ENCODE results near the gene ANKRD55. TPM values are rescaled to one million over a fixed set of nuclear protein-coding genes. Genes with fewer than 3 reads are reported as not detected.

ANKRD55 gene
- total and polyA plus RNA-seq, 5 donors from 2014 or later = 4.1 to 9.0 (median 5.7) TPM

DNA sequence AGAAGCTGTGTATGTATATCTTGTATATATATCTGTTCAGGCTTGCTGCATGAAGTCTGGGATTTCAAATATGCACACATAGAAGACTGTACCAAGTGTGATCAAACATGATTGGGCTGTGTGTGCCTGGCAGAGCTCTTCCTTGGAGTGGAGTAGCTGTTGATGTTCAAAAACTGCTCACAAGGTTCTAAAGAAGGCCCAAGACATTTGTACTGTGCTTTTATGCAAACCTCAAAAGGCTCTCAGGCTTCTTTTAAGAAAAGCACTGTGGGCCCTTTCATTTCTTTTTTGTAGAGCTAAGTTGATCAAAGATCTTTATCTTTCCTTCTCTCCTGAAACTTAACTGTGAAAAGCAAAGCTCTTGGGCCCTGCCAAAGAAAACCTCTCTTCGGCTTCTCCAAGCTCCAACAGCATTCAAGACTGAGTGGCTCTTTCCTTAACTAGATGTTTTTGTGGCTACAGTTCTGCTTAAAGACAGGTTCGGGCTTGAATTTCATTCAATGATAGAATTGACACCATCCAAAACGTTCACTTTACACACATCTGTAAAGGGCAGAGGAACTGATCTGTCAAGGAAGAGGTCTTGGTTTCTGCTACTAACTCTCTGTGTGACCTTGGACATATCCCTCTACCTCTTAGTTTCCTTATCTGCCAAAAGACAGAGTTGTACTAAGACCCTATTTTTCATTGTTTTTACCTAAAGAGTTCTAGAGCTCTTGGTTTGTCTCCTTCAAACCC lies 132.5 kb downstream of the ANKRD55 start:
- Histone ChIP-seq H3K36me3 (ENCODE audit: control insufficient read depth, insufficient read depth, low read length) (no peaks in the 10 kb centered on the region), H3K4me1 (ENCODE audit: control insufficient read depth, insufficient read depth, low read length, poor library complexity, severe bottlenecking) (peaks cover 34% of the 10 kb centered on the region), H3K4me3 (ENCODE audit: low read depth, low read length) (no peak overlapping the region), H3K27me3 (ENCODE audit: control insufficient read depth, insufficient read depth, low read length) (peaks cover 2% of the 10 kb centered on the region), H3K27ac (ENCODE audit: insufficient read depth, low read length, poor library complexity, severe bottlenecking) (peak overlapping the region; percentile 53), H3K9me3 (ENCODE audit: control insufficient read depth in 2 of 2, low read length in 2 of 2) (no peaks in the 10 kb centered on the region)
- peak in 1 of 3 donors; percentile 44 for DNase-seq
- peak in 1 of 2 donors; percentile 12 for ATAC-seq (ENCODE audit: low read depth in 2 of 2)
- Mint-ChIP-seq H3K4me1 (peaks cover 17 to 89% (median 66%) of the 10 kb centered on the region in 4 donors), H3K27ac (peak overlapping the region; percentile 87 to 100 (median 87)), H3K36me3 (no peaks in the 10 kb centered on the region), H3K4me3 (peak overlapping the region; percentile 13 to 70 (median 36)), H3K27me3 (peaks cover 11% of the 10 kb centered on the region), H3K9me3 (peaks cover 0 to 2% (median 0%) of the 10 kb centered on the region in 7 donors)

DNA sequence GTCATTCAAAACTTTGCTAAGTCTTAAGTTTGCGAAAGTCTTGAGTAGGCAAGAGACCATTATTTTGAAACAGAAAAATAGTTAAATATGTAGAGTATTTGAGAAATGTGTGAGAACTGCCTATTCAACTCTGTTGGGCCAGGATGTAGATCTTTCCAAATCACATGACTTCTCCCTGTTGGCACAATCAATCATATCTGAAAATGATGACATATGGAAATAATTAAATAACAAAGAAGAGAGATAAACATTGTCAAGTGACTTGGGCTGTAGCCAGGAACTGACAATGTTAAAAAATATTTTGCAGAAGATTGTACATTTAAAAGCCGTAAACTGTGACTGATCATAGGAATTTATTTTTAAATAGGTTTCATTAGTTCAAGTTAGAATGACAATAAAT lies 133.8 kb downstream of the ANKRD55 start:
- H3K4me1 ChIP-seq (ENCODE audit: control insufficient read depth, insufficient read depth, low read length, poor library complexity, severe bottlenecking) = peaks cover 47% of the 10 kb centered on the region
- Mint-ChIP-seq H3K4me1 (peaks cover 27 to 91% (median 69%) of the 10 kb centered on the region in 4 donors), H3K4me3 (peak overlapping the region; percentile 9 to 57 (median 28))

DNA sequence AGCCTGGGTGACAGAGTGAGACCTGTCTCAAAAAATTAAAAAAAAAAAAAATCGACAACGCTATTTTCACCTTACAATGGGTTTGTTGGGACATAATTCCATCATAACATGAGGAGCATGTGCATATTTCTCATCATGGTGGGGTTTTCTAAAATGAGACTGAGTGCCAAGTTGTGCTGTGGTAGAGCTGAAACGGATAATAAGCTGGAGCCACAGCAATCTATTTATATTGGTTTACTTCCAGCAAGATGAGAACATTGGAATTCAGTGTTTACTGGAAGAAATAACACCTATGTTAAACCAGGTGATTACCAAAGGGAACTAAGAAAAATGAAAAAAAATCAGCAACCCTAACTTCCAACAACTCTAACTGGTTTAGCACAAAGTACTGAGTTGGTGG lies 136.1 kb downstream of the ANKRD55 start:
- Mint-ChIP-seq H3K27me3 (peaks cover 4% of the 10 kb centered on the region), H3K27ac (peak overlapping the region in 1 of 3 donors; percentile 96), H3K9me3 (peaks cover 0 to 2% (median 0%) of the 10 kb centered on the region in 7 donors), H3K36me3 (no peaks in the 10 kb centered on the region), H3K4me3 (no peak overlapping the region), H3K4me1 (peaks cover 33 to 89% (median 66%) of the 10 kb centered on the region in 4 donors)
- H3K27me3 ChIP-seq (ENCODE audit: control insufficient read depth, insufficient read depth, low read length) = no peaks in the 10 kb centered on the region
- DNase-seq = no peak
- H3K9me3 ChIP-seq (ENCODE audit: control insufficient read depth in 2 of 2, low read length in 2 of 2) = no peaks in the 10 kb centered on the region
- H3K4me1 ChIP-seq (ENCODE audit: control insufficient read depth, insufficient read depth, low read length, poor library complexity, severe bottlenecking) = peaks cover 50% of the 10 kb centered on the region
- H3K4me3 ChIP-seq (ENCODE audit: low read depth, low read length) = no peak overlapping the region
- H3K27ac ChIP-seq (ENCODE audit: insufficient read depth, low read length, poor library complexity, severe bottlenecking) = no peak overlapping the region
- no peak for ATAC-seq (ENCODE audit: low read depth in 2 of 2)
- no peaks in the 10 kb centered on the region for H3K36me3 ChIP-seq (ENCODE audit: control insufficient read depth, insufficient read depth, low read length)

More for the DNA sequence above, 133.8 kb downstream of the ANKRD55 start:
- H3K27ac Mint-ChIP-seq = peak overlapping the region; percentile 91 to 100 (median 94)
- peak overlapping the region; percentile 53 for H3K27ac ChIP-seq (ENCODE audit: insufficient read depth, low read length, poor library complexity, severe bottlenecking)
- peaks cover 2% of the 10 kb centered on the region for H3K27me3 ChIP-seq (ENCODE audit: control insufficient read depth, insufficient read depth, low read length)
- peaks cover 4% of the 10 kb centered on the region for H3K27me3 Mint-ChIP-seq
- H3K9me3 ChIP-seq (ENCODE audit: control insufficient read depth in 2 of 2, low read length in 2 of 2) = no peaks in the 10 kb centered on the region
- H3K9me3 Mint-ChIP-seq = peaks cover 0 to 2% (median 0%) of the 10 kb centered on the region in 7 donors
- H3K36me3 ChIP-seq (ENCODE audit: control insufficient read depth, insufficient read depth, low read length) = no peaks in the 10 kb centered on the region
- no peak overlapping the region for H3K4me3 ChIP-seq (ENCODE audit: low read depth, low read length)
- no peak for DNase-seq
- H3K36me3 Mint-ChIP-seq = no peaks in the 10 kb centered on the region
- no peak for ATAC-seq (ENCODE audit: low read depth in 2 of 2)

DNA sequence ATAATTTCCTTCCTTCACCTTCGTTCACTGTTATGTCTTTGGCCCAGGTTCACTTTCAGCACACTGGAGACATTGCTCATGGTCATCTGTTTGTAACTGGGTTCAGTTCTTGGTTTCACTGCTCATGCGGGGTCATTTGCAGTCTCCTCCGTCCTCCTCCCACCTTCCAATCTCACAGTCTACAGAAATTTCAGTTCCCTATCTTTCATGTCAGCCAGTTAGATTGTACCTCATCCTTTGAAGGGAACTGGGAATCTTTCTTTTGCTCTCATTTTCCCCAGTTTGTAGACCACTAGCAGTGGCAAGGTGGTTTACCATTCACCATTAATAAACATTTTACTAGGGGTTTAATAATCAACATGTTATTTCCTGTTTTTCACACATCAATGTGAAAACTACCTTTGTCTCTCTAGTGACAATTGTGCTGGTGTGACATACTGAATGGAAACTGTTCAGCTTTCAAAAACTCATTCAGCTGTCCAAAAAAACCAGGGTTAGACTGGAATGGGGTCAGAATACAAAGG lies 137.5 kb downstream of the ANKRD55 start:
- DNase-seq = peak in 1 of 3 donors; percentile 28
- H3K4me3 Mint-ChIP-seq = peak overlapping the region; percentile 50 to 79 (median 62)
- Histone ChIP-seq H3K4me3 (ENCODE audit: low read depth, low read length) (peak overlapping the region; percentile 17), H3K36me3 (ENCODE audit: control insufficient read depth, insufficient read depth, low read length) (no peaks in the 10 kb centered on the region), H3K27me3 (ENCODE audit: control insufficient read depth, insufficient read depth, low read length) (no peaks in the 10 kb centered on the region), H3K9me3 (ENCODE audit: control insufficient read depth in 2 of 2, low read length in 2 of 2) (no peaks in the 10 kb centered on the region), H3K4me1 (ENCODE audit: control insufficient read depth, insufficient read depth, low read length, poor library complexity, severe bottlenecking) (peaks cover 56% of the 10 kb centered on the region), H3K27ac (ENCODE audit: insufficient read depth, low read length, poor library complexity, severe bottlenecking) (peak overlapping the region; percentile 62)
- peaks cover 35 to 93% (median 68%) of the 10 kb centered on the region in 4 donors for H3K4me1 Mint-ChIP-seq
- H3K9me3 Mint-ChIP-seq = peaks cover 0 to 2% (median 0%) of the 10 kb centered on the region in 7 donors
- peak overlapping the region; percentile 80 to 94 (median 93) for H3K27ac Mint-ChIP-seq
- peaks cover 3% of the 10 kb centered on the region for H3K36me3 Mint-ChIP-seq
- no peak for ATAC-seq (ENCODE audit: low read depth in 2 of 2)
- peaks cover 4% of the 10 kb centered on the region for H3K27me3 Mint-ChIP-seq

DNA sequence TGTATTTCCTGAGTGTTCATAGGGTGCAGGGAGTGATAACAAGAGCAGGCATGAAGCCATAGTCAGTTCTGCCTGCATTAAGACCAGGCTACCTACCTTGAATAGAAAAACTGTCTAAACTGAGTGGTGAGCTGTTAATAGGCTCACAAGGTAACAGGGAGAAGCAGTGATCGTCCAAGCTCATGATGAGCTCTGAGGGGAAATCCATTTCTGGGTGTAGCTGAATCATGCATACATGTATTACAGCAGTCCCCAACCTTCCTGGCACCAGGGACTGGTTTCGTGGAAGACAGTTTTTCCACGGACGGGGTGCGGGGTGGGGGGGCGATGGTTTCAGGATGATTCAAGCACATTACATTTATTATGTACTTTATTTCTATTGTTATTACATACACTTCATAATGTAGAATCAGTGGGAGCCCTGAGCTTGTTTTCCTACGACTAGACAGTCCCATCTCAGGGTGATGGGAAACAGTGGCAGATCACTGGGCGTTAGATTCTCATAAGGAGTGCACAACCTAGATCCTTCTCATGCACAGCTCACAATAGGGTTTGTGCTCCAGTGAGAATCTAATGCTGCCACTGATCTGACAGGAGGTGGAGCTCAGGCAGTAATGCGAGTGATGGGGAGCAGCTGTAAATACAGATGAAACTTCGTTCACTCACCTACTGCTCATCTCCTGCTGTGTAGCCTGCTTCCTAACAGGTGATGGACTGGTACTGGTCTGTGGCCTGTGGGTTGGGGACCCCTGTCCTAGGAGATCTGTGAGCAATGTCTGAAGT lies 138.4 kb downstream of the ANKRD55 start:
- peak overlapping the region; percentile 62 for H3K27ac ChIP-seq (ENCODE audit: insufficient read depth, low read length, poor library complexity, severe bottlenecking)

DNA sequence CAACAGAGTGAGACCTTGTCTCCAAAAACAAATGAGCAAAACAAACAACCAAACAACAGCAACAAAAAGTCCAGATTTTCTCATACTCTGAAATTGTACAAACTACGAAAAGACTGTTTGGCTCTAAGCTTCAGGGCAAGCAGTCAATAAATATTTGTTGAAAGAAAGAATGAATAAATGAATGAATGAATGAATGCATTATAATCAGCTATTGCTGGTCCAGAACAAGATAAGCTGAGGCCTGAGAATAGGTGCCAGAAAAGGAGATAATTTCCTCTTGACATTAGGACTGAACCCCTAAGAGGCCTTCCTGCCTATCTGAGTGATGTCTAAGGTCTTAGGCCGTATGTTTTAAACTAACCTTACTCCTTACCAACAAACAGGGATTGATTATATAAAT lies 139.2 kb downstream of the ANKRD55 start:
- peaks cover 32 to 93% (median 54%) of the 10 kb centered on the region in 4 donors for H3K4me1 Mint-ChIP-seq
- ATAC-seq (ENCODE audit: low read depth in 2 of 2) (no peak), DNase-seq (no peak)
- H3K27me3 Mint-ChIP-seq = no peaks in the 10 kb centered on the region
- Histone ChIP-seq H3K27ac (ENCODE audit: insufficient read depth, low read length, poor library complexity, severe bottlenecking) (peak overlapping the region; percentile 49), H3K27me3 (ENCODE audit: control insufficient read depth, insufficient read depth, low read length) (no peaks in the 10 kb centered on the region), H3K9me3 (ENCODE audit: control insufficient read depth in 2 of 2, low read length in 2 of 2) (no peaks in the 10 kb centered on the region), H3K4me3 (ENCODE audit: low read depth, low read length) (peak overlapping the region; percentile 2), H3K36me3 (ENCODE audit: control insufficient read depth, insufficient read depth, low read length) (no peaks in the 10 kb centered on the region), H3K4me1 (ENCODE audit: control insufficient read depth, insufficient read depth, low read length, poor library complexity, severe bottlenecking) (peaks cover 50% of the 10 kb centered on the region)
- peaks cover 0 to 2% (median 0%) of the 10 kb centered on the region in 7 donors for H3K9me3 Mint-ChIP-seq
- peak overlapping the region; percentile 80 to 93 (median 89) for H3K27ac Mint-ChIP-seq
- peak overlapping the region in 3 of 4 donors; percentile 31 to 79 (median 71) for H3K4me3 Mint-ChIP-seq
- H3K36me3 Mint-ChIP-seq = peaks cover 3% of the 10 kb centered on the region

More for the DNA sequence above, 138.4 kb downstream of the ANKRD55 start:
- peaks cover 34 to 92% (median 61%) of the 10 kb centered on the region in 4 donors for H3K4me1 Mint-ChIP-seq
- H3K27me3 Mint-ChIP-seq = no peaks in the 10 kb centered on the region
- H3K9me3 Mint-ChIP-seq = peaks cover 0 to 2% (median 0%) of the 10 kb centered on the region in 7 donors
- Histone ChIP-seq H3K4me3 (ENCODE audit: low read depth, low read length) (peak overlapping the region; percentile 2), H3K9me3 (ENCODE audit: control insufficient read depth in 2 of 2, low read length in 2 of 2) (no peaks in the 10 kb centered on the region), H3K4me1 (ENCODE audit: control insufficient read depth, insufficient read depth, low read length, poor library complexity, severe bottlenecking) (peaks cover 50% of the 10 kb centered on the region), H3K36me3 (ENCODE audit: control insufficient read depth, insufficient read depth, low read length) (no peaks in the 10 kb centered on the region), H3K27me3 (ENCODE audit: control insufficient read depth, insufficient read depth, low read length) (no peaks in the 10 kb centered on the region)
- H3K27ac Mint-ChIP-seq = peak overlapping the region; percentile 80 to 94 (median 93)
- peak overlapping the region in 3 of 4 donors; percentile 50 to 79 (median 71) for H3K4me3 Mint-ChIP-seq
- ATAC-seq (ENCODE audit: low read depth in 2 of 2) = peak; percentile 47 to 55
- peak in 1 of 3 donors; percentile 68 for DNase-seq
- peaks cover 3% of the 10 kb centered on the region for H3K36me3 Mint-ChIP-seq

DNA sequence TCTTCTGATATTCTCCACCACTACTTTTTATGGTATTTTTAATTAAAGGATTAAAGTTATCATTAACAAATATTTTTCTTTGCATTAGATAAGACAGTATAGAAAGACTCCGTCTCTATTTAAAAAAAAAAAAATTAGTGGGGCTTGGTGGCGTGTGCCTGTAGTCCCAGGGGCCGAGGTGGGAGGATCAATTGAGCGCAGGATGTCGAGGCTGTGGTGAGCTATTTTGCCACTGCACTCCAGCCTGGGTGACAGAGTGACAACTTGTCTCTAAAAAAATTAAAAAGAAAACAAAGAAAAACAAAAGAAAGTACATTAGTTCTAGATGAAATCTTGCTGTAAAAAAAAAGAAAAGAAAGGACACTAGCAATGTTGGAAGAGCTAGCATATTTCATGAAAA lies 141.0 kb downstream of the ANKRD55 start:
- Histone ChIP-seq H3K27ac (ENCODE audit: insufficient read depth, low read length, poor library complexity, severe bottlenecking) (peak overlapping the region; percentile 39), H3K4me3 (ENCODE audit: low read depth, low read length) (no peak overlapping the region), H3K9me3 (ENCODE audit: control insufficient read depth in 2 of 2, low read length in 2 of 2) (no peaks in the 10 kb centered on the region), H3K27me3 (ENCODE audit: control insufficient read depth, insufficient read depth, low read length) (no peaks in the 10 kb centered on the region), H3K4me1 (ENCODE audit: control insufficient read depth, insufficient read depth, low read length, poor library complexity, severe bottlenecking) (peaks cover 45% of the 10 kb centered on the region), H3K36me3 (ENCODE audit: control insufficient read depth, insufficient read depth, low read length) (no peaks in the 10 kb centered on the region)
- Mint-ChIP-seq H3K27me3 (no peaks in the 10 kb centered on the region), H3K4me3 (peak overlapping the region; percentile 7 to 66 (median 36)), H3K9me3 (peaks cover 0 to 2% (median 0%) of the 10 kb centered on the region in 7 donors), H3K4me1 (peaks cover 30 to 79% (median 45%) of the 10 kb centered on the region in 4 donors), H3K27ac (peak overlapping the region; percentile 66 to 85 (median 76)), H3K36me3 (peaks cover 3% of the 10 kb centered on the region)
- DNase-seq (peak in 1 of 3 donors; percentile 59), ATAC-seq (ENCODE audit: low read depth in 2 of 2) (no peak)

Measured in CD4-positive, CD25-positive, alpha-beta regulatory T cell (primary cell).